Neural cell (in vitro differentiated cells): Measurements from ENCODE around the gene PRPSAP1.

Experiments used
- EP300 ChIP-seq: fragments of 450-650 bp; conservative IDR thresholded peaks from 2 replicates; pipeline ENCODE4 v1.6.1; 2014; ENCODE audit warnings: antibody characterized with exemption, mild to moderate bottlenecking, moderate library complexity; ENCODE audit not compliant: poor library complexity, severe bottlenecking
- EZH2 ChIP-seq: fragments of 200-600, 300-800 bp; shearing (Covaris generic), sonication (generic); IDR thresholded peaks from 2 replicates; pipeline ENCODE4 v1.6.1; 2014; ENCODE audit warnings: antibody characterized with exemption, low read length, borderline replicate concordance, mild to moderate bottlenecking; ENCODE audit not compliant: insufficient read depth, poor library complexity, severe bottlenecking
- MXI1 ChIP-seq: fragments of 450-650 bp; conservative IDR thresholded peaks from 2 replicates; pipeline ENCODE4 v1.6.1; 2014; ENCODE audit warnings: antibody characterized with exemption, mild to moderate bottlenecking; ENCODE audit not compliant: poor library complexity, severe bottlenecking
- POLR2AphosphoS5 ChIP-seq: IDR thresholded peaks from 2 replicates; pipeline ENCODE4 v1.6.1; 2012
- RAD21 ChIP-seq: fragments of 450-650 bp; conservative IDR thresholded peaks from 2 replicates; pipeline ENCODE4 v1.6.1; 2014; ENCODE audit warnings: antibody characterized with exemption, mild to moderate bottlenecking, moderate library complexity
- SMC3 ChIP-seq: fragments of 450-650 bp; conservative IDR thresholded peaks from 2 replicates; pipeline ENCODE4 v1.6.1; 2014; ENCODE audit warnings: antibody characterized with exemption, mild to moderate bottlenecking, moderate library complexity; ENCODE audit not compliant: poor library complexity
- TF ChIP-seq, protein P1 (sequence below): fragments of 450-650 bp; IDR thresholded peaks from 2 replicates; pipeline ENCODE4 v1.5.1; 2014; ENCODE audit warnings: antibody characterized with exemption, mild to moderate bottlenecking, moderate library complexity; ENCODE audit not compliant: poor library complexity, severe bottlenecking
- TF ChIP-seq, protein P2 (sequence below): IDR thresholded peaks from 2 replicates; pipeline ENCODE4 v1.6.1; 2012; ENCODE audit warnings: borderline replicate concordance

DNA sequence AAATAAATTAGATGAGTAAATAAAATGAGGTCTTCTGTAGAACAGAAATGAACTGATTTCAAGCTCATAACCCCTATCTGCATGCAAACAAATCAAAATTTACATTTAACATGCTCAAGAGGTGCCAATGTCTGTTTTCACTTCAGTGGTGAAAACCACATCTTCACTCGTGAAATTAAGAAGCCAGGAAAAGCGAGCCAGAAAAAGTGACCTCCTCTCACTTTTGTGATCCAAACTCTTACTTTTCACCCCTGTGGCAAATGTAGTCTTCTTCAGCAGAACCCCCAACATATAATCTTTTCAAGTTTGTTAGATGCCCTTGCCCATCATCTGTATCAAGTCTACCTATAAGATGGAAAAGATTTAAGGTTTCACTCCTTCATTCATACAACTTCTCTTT is 36.2 kb downstream of the PRPSAP1 start:
- TF ChIP-seq POLR2AphosphoS5 (no peak), EZH2 (no peak), EP300 (no peak), SMC3 (no peak), MXI1 (no peak), RAD21 (no peak)
- TF ChIP-seq, protein P1, sequence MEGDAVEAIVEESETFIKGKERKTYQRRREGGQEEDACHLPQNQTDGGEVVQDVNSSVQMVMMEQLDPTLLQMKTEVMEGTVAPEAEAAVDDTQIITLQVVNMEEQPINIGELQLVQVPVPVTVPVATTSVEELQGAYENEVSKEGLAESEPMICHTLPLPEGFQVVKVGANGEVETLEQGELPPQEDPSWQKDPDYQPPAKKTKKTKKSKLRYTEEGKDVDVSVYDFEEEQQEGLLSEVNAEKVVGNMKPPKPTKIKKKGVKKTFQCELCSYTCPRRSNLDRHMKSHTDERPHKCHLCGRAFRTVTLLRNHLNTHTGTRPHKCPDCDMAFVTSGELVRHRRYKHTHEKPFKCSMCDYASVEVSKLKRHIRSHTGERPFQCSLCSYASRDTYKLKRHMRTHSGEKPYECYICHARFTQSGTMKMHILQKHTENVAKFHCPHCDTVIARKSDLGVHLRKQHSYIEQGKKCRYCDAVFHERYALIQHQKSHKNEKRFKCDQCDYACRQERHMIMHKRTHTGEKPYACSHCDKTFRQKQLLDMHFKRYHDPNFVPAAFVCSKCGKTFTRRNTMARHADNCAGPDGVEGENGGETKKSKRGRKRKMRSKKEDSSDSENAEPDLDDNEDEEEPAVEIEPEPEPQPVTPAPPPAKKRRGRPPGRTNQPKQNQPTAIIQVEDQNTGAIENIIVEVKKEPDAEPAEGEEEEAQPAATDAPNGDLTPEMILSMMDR: no peak
- TF ChIP-seq, protein P2, sequence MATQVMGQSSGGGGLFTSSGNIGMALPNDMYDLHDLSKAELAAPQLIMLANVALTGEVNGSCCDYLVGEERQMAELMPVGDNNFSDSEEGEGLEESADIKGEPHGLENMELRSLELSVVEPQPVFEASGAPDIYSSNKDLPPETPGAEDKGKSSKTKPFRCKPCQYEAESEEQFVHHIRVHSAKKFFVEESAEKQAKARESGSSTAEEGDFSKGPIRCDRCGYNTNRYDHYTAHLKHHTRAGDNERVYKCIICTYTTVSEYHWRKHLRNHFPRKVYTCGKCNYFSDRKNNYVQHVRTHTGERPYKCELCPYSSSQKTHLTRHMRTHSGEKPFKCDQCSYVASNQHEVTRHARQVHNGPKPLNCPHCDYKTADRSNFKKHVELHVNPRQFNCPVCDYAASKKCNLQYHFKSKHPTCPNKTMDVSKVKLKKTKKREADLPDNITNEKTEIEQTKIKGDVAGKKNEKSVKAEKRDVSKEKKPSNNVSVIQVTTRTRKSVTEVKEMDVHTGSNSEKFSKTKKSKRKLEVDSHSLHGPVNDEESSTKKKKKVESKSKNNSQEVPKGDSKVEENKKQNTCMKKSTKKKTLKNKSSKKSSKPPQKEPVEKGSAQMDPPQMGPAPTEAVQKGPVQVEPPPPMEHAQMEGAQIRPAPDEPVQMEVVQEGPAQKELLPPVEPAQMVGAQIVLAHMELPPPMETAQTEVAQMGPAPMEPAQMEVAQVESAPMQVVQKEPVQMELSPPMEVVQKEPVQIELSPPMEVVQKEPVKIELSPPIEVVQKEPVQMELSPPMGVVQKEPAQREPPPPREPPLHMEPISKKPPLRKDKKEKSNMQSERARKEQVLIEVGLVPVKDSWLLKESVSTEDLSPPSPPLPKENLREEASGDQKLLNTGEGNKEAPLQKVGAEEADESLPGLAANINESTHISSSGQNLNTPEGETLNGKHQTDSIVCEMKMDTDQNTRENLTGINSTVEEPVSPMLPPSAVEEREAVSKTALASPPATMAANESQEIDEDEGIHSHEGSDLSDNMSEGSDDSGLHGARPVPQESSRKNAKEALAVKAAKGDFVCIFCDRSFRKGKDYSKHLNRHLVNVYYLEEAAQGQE: no peak
